Spinal cord (tissue), 10 donors: Measurements from ENCODE around the gene KRTAP7-1. TPM values are rescaled to one million over a fixed set of nuclear protein-coding genes. Genes with fewer than 3 reads are reported as not detected.

Experiments
- DNase-seq, 6 donors: peaks; one replicate each; pipeline versions ENCODE4 v3.0.0 to v3.0.0-alpha.2; 2013 to 2015; ENCODE audit warnings: low spot score in 6 of 6, low read depth in 4 of 6
- H3K27ac ChIP-seq: one replicate; pipeline ENCODE4 v1.5.1; 2013; ENCODE audit warnings: low read depth, low read length, control low read depth
- H3K27me3 ChIP-seq: one replicate; pipeline ENCODE4 v1.6.1; 2013; ENCODE audit warnings: low read length; ENCODE audit not compliant: control insufficient read depth, insufficient read depth
- H3K36me3 ChIP-seq: one replicate; pipeline ENCODE4 v1.6.1; 2013; ENCODE audit warnings: low read length; ENCODE audit not compliant: control insufficient read depth, insufficient read depth
- H3K4me1 ChIP-seq: one replicate; pipeline ENCODE4 v1.6.1; 2013; ENCODE audit warnings: low read length; ENCODE audit not compliant: control insufficient read depth, insufficient read depth
- H3K4me3 ChIP-seq: one replicate; pipeline ENCODE4 v1.5.1; 2013; ENCODE audit warnings: low read depth, low read length, control low read depth
- H3K9me3 ChIP-seq: one replicate; pipeline ENCODE4 v1.6.1; 2013; ENCODE audit warnings: low read length; ENCODE audit not compliant: control insufficient read depth, insufficient read depth
- WGBS: methylation state at CpG from one replicate; pipeline ENCODE4 v1.1.5; 2013; ENCODE audit warnings: missing lambda C conversion rate; ENCODE audit not compliant: insufficient coverage; 5-methylcytosine and 5-hydroxymethylcytosine counted together
- long read RNA-seq, 4 donors: transcript quantifications; one replicate each; lab custom pipeline, GENCODE V29; 2026
- polyA plus RNA-seq, 2 donors: library from polyadenylated mRNA; unstranded; fragments of 120-200 nt; gene quantifications; one replicate each; pipeline ENCODE4 v1.2.1, GENCODE V29; 2013; ENCODE audit not compliant: insufficient read length in 2 of 2
- total RNA-seq, 2 donors: library from RNA; depleted of rRNA in 1 of 2; stranded (reverse); fragments of 120-200 nt in 1 of 2; fragments of >200 nt in 1 of 2; gene quantifications; one replicate each; pipeline versions ENCODE4 v1.2.3 to v1.2.4, GENCODE V29; 2013 to 2014
- donor health status: healthy.

KRTAP7-1 gene
- total RNA-seq (not detected), polyA plus RNA-seq (not detected)
- long read RNA-seq, donor 1, result 0 reads
- long read RNA-seq, donor 2, result 0 reads
- long read RNA-seq, donor 3, result 0 reads
- long read RNA-seq, donor 4, result 0 reads

- Histone ChIP-seq H3K4me3 (no peak within 1 kb of the TSS), H3K9me3 (peaks cover 2% of the 10 kb centered on the region), H3K27me3 (no peaks in the 10 kb centered on the region), H3K36me3 (no peaks in the 10 kb centered on the region), H3K27ac (no peak within 1 kb of the TSS), H3K4me1 (no peaks in the 10 kb centered on the region)
- 94% methylated on average over 2 of the region's 4 CpGs for WGBS
- DNase-seq, result no peak
Observed at GRCh38 chr21:30829659-30830058, at the start of gene KRTAP7-1. KRTAP7-1 (minus strand) TSS chr21:30829759; CDS start chr21:30829698, 61 bp downstream.

GRCh38 chr21:30874526-30874925 lies 45.0 kb upstream of the KRTAP7-1 start:
- H3K27ac ChIP-seq, result no peak overlapping the region
- no peaks in the 10 kb centered on the region for H3K36me3 ChIP-seq
- WGBS, result no CpG with 5 or more reads among the region's 2 CpGs
- no peak overlapping the region for H3K4me3 ChIP-seq
- H3K27me3 ChIP-seq, result no peaks in the 10 kb centered on the region
- no peak for DNase-seq
- no peaks in the 10 kb centered on the region for H3K9me3 ChIP-seq
- H3K4me1 ChIP-seq, result no peaks in the 10 kb centered on the region

- H3K36me3 ChIP-seq, result no peaks in the 10 kb centered on the region
- 75% methylated on average over 2 of the region's 9 CpGs for WGBS
- H3K4me3 ChIP-seq, result no peak overlapping the region
Observed at GRCh38 chr21:30847627-30848500, 18.3 kb upstream of the KRTAP7-1 start.

GRCh38 chr21:30842990-30843389 lies 13.4 kb upstream of the KRTAP7-1 start:
- no peaks in the 10 kb centered on the region for H3K27me3 ChIP-seq
- no peaks in the 10 kb centered on the region for H3K4me1 ChIP-seq
- no peak overlapping the region for H3K4me3 ChIP-seq
- no peaks in the 10 kb centered on the region for H3K36me3 ChIP-seq
- no peaks in the 10 kb centered on the region for H3K9me3 ChIP-seq
- no peak overlapping the region for H3K27ac ChIP-seq
- no peak for DNase-seq

More at GRCh38 chr21:30847627-30848500, 18.3 kb upstream of the KRTAP7-1 start:
- Histone ChIP-seq H3K4me1 (no peaks in the 10 kb centered on the region), H3K27ac (no peak overlapping the region), H3K9me3 (no peaks in the 10 kb centered on the region), H3K27me3 (no peaks in the 10 kb centered on the region)
- peak in 1 of 6 donors; percentile 17 for DNase-seq

GRCh38 chr21:30839304-30839703 lies 9.7 kb upstream of the KRTAP7-1 start:
- H3K27ac ChIP-seq, result no peak overlapping the region
- 41% methylated on average over 5 of the region's 5 CpGs for WGBS
- H3K36me3 ChIP-seq, result no peaks in the 10 kb centered on the region
- peak in 1 of 6 donors; percentile 15 for DNase-seq
- no peaks in the 10 kb centered on the region for H3K9me3 ChIP-seq
- H3K4me3 ChIP-seq, result no peak overlapping the region
- no peaks in the 10 kb centered on the region for H3K4me1 ChIP-seq
- H3K27me3 ChIP-seq, result no peaks in the 10 kb centered on the region

GRCh38 chr21:30838536-30838935 lies 9.0 kb upstream of the KRTAP7-1 start:
- 100% methylated on average over 2 of the region's 6 CpGs for WGBS
- Histone ChIP-seq H3K9me3 (no peaks in the 10 kb centered on the region), H3K4me1 (no peaks in the 10 kb centered on the region), H3K4me3 (no peak overlapping the region), H3K27ac (no peak overlapping the region), H3K27me3 (no peaks in the 10 kb centered on the region), H3K36me3 (no peaks in the 10 kb centered on the region)
- no peak for DNase-seq

- H3K4me3 ChIP-seq, result no peak overlapping the region
- no peaks in the 10 kb centered on the region for H3K27me3 ChIP-seq
- no peaks in the 10 kb centered on the region for H3K4me1 ChIP-seq
- WGBS, result no CpG with 5 or more reads among the region's 6 CpGs
- no peaks in the 10 kb centered on the region for H3K36me3 ChIP-seq
- H3K9me3 ChIP-seq, result peaks cover 2% of the 10 kb centered on the region
- DNase-seq, result no peak
- no peak overlapping the region for H3K27ac ChIP-seq
Observed at GRCh38 chr21:30831194-30831765, 1.7 kb upstream of the KRTAP7-1 start.

GRCh38 chr21:30818837-30819610 lies 10.5 kb downstream of the KRTAP7-1 start:
- H3K27me3 ChIP-seq, result no peaks in the 10 kb centered on the region
- no peak overlapping the region for H3K4me3 ChIP-seq
- no peaks in the 10 kb centered on the region for H3K36me3 ChIP-seq
- DNase-seq, result peak in 1 of 6 donors; percentile 63
- no peaks in the 10 kb centered on the region for H3K9me3 ChIP-seq
- 67% methylated on average over 6 of the region's 7 CpGs for WGBS
- no peaks in the 10 kb centered on the region for H3K4me1 ChIP-seq
- no peak overlapping the region for H3K27ac ChIP-seq

GRCh38 chr21:30813174-30813573 lies 16.4 kb downstream of the KRTAP7-1 start, which contains the start of gene KRTAP8-1:
KRTAP8-1 (minus strand) TSS chr21:30813274; CDS start chr21:30813220, 54 bp downstream.
- H3K36me3 ChIP-seq, result no peaks in the 10 kb centered on the region
- no peaks in the 10 kb centered on the region for H3K27me3 ChIP-seq
- no peak for DNase-seq
- H3K27ac ChIP-seq, result no peak within 1 kb of the TSS
- H3K4me1 ChIP-seq, result no peaks in the 10 kb centered on the region
- H3K4me3 ChIP-seq, result no peak within 1 kb of the TSS
- H3K9me3 ChIP-seq, result no peaks in the 10 kb centered on the region
- WGBS, result no CpG with 5 or more reads among the region's 5 CpGs
